A673 (cell line): ENCODE results near the gene NEURL1. TPM values are rescaled to one million over a fixed set of nuclear protein-coding genes. Genes with fewer than 3 reads are reported as not detected.

Source experiments
- BruUV-seq: library from RNA; stranded (reverse); fragments of 400-500 nt; replicated peaks from 2 replicates; lab custom pipeline; 2021; lab: Mats Ljungman, UMichigan
- CTCF ChIA-PET: fragments of 300-600 bp; sonication (Branson Sonifier 250); formaldehyde crosslinking; loops from one replicate; lab custom pipeline; 2022; ENCODE audit warnings: antibody characterized with exemption; lab: Charles Lee
- POLR2A ChIA-PET: fragments of 300-600 bp; sonication (Branson Sonifier 250); formaldehyde crosslinking; loops from one replicate; lab custom pipeline; 2022; ENCODE audit warnings: antibody characterized with exemption; ENCODE audit not compliant: low non-redundant PET; lab: Charles Lee
- DNase-seq: peaks from one replicate; pipeline ENCODE4 v3.0.0-alpha.2; 2015; ENCODE audit warnings: low spot score
- H3K27ac ChIP-seq: fragments of 200-600 bp; sonication (generic); 2 replicates; pipeline ENCODE4 v1.5.1; 2016; ENCODE audit warnings: mixed run types, low read depth, mild to moderate bottlenecking, mixed read lengths, antibody characterized with exemption, low read length; ENCODE audit not compliant: poor library complexity, severe bottlenecking
- H3K27me3 ChIP-seq: fragments of 200-600 bp; sonication (generic); replicated peaks from 2 replicates; pipeline ENCODE4 v1.6.1; 2017; ENCODE audit warnings: mixed run types, low read depth, mild to moderate bottlenecking, mixed read lengths, antibody characterized with exemption, low read length; ENCODE audit not compliant: insufficient read depth, poor library complexity
- H3K36me3 ChIP-seq: fragments of 200-600 bp; sonication (generic); 2 replicates; pipeline ENCODE4 v1.6.1; 2016; ENCODE audit warnings: mixed run types, mild to moderate bottlenecking, mixed read lengths, antibody characterized with exemption, low read length; ENCODE audit not compliant: insufficient read depth, poor library complexity, severe bottlenecking
- H3K4me1 ChIP-seq: fragments of 200-600 bp; sonication (generic); 2 replicates; pipeline ENCODE4 v1.6.1; 2017; ENCODE audit warnings: mixed run types, mild to moderate bottlenecking, mixed read lengths, antibody characterized with exemption, low read length; ENCODE audit not compliant: insufficient read depth, poor library complexity, severe bottlenecking
- H3K4me3 ChIP-seq: fragments of 200-600 bp; sonication (generic); 2 replicates; pipeline ENCODE4 v1.5.1; 2016; ENCODE audit warnings: low read depth, mixed run types, mild to moderate bottlenecking, mixed read lengths, low read length; ENCODE audit not compliant: poor library complexity, severe bottlenecking
- H3K9me3 ChIP-seq: fragments of 200-600 bp; sonication (generic); 2 replicates; pipeline ENCODE4 v1.6.1; 2016; ENCODE audit warnings: mixed run types, low read depth, mild to moderate bottlenecking, mixed read lengths, antibody characterized with exemption, low read length; ENCODE audit not compliant: poor library complexity, severe bottlenecking
- EZH2 ChIP-seq: fragments of 200-600 bp; sonication (generic); IDR thresholded peaks from 2 replicates; pipeline ENCODE4 v1.6.1; 2017; ENCODE audit warnings: borderline replicate concordance, low read depth, mild to moderate bottlenecking, mixed read lengths, antibody characterized with exemption, low read length; ENCODE audit not compliant: poor library complexity, severe bottlenecking
- intact Hi-C: fragments of 100-400 bp; cut with micrococcal nuclease; formaldehyde crosslinking; loops from one replicate; pipeline ENCODE4 v1.10.0; 2022; ENCODE audit not compliant: unreplicated experiment
- total RNA-seq: library from RNA; stranded (reverse); gene quantifications from 2 replicates; pipeline ENCODE4 v1.2.3, GENCODE V29; 2021
- TF ChIP-seq, protein P1 (sequence below): fragments of 300-800, 200-600 bp; sonication (generic); conservative IDR thresholded peaks from 2 replicates; pipeline ENCODE4 v1.5.1; 2017; ENCODE audit warnings: low read depth, mild to moderate bottlenecking, antibody characterized with exemption, low read length, moderate library complexity, mixed read lengths

NEURL1 gene
- total RNA-seq, 1 experiment from 2014 or later = 0.52 TPM

DNA sequence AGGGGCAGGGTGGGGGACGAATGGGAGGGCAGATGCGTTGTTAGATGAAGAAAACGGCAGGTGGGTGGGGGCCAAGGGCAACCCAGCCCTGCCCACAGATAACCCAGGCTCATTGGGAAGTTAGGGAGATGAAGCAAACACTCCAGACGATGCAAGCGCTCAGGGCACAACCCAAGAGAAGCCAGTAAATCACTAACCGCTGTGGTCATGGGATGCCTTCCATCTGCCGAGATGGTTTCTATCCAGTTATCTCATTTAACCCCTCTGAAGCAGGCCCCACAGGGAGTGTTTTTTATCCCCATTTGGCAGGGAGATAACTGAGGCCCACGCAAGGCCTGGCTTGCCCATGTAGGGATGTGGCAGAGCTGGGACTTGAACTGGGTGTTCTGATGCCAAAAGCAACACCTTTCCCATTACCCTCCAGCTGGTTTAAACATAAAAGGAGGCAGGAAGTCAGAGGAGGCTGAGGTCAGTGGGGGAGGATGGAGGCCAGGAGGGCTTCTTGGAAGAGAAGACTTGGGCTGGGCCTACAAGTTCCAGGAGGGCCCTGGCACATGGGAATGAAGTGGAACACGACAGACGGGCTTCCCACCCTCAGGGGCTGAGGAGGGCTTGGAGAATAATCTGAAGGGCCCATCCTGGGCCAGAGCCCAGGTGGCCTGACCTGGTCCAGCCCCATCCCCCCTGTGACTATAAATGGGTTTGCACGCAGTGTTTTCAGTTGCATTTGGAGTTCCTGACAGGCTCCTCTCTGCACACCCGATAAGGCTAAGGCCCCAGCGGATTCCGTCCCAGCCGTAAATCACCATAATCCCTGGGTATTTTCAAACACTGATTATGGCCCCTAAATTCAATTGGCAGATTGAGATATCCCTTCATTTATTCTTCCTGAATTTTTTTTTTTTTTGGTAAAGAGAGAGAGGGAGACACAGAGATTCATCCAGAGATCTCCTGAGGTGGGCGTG lies 80.9 kb downstream of the NEURL1 start:
- intact Hi-C loops = no loop called here
- H3K4me3 ChIP-seq = no peak overlapping the region
- no peak overlapping the region for H3K27ac ChIP-seq
- no peaks in the 10 kb centered on the region for H3K27me3 ChIP-seq
- no peaks in the 10 kb centered on the region for H3K4me1 ChIP-seq
- TF ChIP-seq EZH2 = no peak
- TF ChIP-seq, protein P1, sequence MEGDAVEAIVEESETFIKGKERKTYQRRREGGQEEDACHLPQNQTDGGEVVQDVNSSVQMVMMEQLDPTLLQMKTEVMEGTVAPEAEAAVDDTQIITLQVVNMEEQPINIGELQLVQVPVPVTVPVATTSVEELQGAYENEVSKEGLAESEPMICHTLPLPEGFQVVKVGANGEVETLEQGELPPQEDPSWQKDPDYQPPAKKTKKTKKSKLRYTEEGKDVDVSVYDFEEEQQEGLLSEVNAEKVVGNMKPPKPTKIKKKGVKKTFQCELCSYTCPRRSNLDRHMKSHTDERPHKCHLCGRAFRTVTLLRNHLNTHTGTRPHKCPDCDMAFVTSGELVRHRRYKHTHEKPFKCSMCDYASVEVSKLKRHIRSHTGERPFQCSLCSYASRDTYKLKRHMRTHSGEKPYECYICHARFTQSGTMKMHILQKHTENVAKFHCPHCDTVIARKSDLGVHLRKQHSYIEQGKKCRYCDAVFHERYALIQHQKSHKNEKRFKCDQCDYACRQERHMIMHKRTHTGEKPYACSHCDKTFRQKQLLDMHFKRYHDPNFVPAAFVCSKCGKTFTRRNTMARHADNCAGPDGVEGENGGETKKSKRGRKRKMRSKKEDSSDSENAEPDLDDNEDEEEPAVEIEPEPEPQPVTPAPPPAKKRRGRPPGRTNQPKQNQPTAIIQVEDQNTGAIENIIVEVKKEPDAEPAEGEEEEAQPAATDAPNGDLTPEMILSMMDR = no peak
- H3K36me3 ChIP-seq = no peaks in the 10 kb centered on the region
- ChIA-PET POLR2A (no interaction called here), CTCF (no interaction called here)
- no peak for DNase-seq
- no peaks in the 10 kb centered on the region for H3K9me3 ChIP-seq
- no TSS peak for BruUV-seq

DNA sequence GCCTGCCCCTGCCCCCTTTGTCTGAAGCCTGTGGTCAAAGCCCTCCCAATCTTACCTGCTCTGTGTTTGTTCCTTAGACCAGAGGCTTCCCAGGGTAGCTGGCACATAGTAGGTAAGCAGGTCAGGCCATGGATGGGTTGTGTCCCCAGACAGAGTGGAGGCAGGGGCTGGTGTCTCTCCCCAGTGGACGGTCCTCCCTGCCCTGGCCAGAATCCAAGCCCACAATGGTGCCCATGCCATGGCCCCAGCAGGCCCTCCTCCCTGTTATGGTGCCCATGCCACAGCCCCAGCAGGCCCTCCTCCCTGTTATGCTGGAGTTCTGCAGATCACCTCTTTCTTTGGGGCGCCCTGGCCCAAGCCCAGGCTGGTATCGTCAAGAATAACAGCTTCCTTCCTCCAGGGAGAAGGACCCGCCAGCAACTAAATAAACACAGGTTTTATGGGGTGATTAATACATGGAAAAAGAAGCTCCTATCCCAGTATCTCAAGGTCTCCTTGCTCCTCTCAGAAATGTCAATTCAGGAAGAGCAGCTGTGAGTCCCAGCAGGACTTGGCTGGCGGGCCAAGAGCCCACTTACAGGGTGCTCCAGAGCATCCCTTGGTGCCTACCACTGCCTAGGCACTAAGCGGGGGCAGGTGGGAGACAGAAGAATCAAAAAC lies 82.0 kb downstream of the NEURL1 start:
- intact Hi-C loops = no loop called here
- no peaks in the 10 kb centered on the region for H3K4me1 ChIP-seq
- H3K27ac ChIP-seq = no peak overlapping the region
- H3K4me3 ChIP-seq = no peak overlapping the region
- DNase-seq = no peak
- no TSS peak for BruUV-seq
- POLR2A ChIA-PET = no interaction called here
- H3K36me3 ChIP-seq = no peaks in the 10 kb centered on the region
- H3K27me3 ChIP-seq = no peaks in the 10 kb centered on the region
- TF ChIP-seq EZH2 = no peak
- TF ChIP-seq, protein P1 = no peak
- CTCF ChIA-PET = no interaction called here
- H3K9me3 ChIP-seq = no peaks in the 10 kb centered on the region

DNA sequence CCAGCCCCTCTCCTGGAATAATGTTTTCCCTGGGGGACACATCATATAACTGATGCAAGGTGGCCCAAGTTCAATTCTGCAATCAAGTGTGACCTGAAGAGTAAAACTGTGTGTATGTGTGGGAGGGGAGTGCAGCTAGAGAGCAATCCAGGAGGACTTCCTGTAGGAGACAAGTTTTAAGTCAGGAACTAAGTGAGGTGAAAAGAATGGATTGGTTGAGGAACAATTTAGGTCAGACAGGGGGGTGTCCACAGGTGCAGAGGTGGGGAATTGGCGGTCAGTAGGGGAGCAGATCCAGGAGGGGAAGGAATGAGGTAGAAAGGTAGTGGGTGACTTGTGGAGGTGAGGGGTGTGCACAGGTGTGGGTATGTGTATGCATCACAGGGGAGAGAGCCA lies 82.6 kb downstream of the NEURL1 start:
- ChIA-PET CTCF (no interaction called here), POLR2A (no interaction called here)
- Histone ChIP-seq H3K27me3 (no peaks in the 10 kb centered on the region), H3K9me3 (no peaks in the 10 kb centered on the region), H3K4me3 (no peak overlapping the region), H3K27ac (no peak overlapping the region), H3K4me1 (no peaks in the 10 kb centered on the region), H3K36me3 (no peaks in the 10 kb centered on the region)
- no peak for TF ChIP-seq EZH2
- TF ChIP-seq, protein P1 = no peak
- intact Hi-C loops = no loop called here
- BruUV-seq = no TSS peak
- DNase-seq = no peak
